HUES64 (cell line): ENCODE results near the gene TAS2R38.

ENCODE experiments used
- H3K27ac ChIP-seq: 2 replicates; pipeline ENCODE4 v1.7.0; 2013; ENCODE audit warnings: low read depth, low read length, inconsistent platforms
- H3K27me3 ChIP-seq: 2 replicates; pipeline ENCODE4 v1.6.1; 2013; ENCODE audit warnings: mild to moderate bottlenecking, low read length; ENCODE audit not compliant: insufficient read depth
- H3K36me3 ChIP-seq: 2 replicates; pipeline ENCODE4 v1.6.1; 2013; ENCODE audit warnings: mild to moderate bottlenecking, low read length; ENCODE audit not compliant: insufficient read depth
- H3K4me1 ChIP-seq: 2 replicates; pipeline ENCODE4 v1.6.1; 2013; ENCODE audit warnings: mild to moderate bottlenecking, low read length, moderate library complexity; ENCODE audit not compliant: insufficient read depth
- H3K4me3 ChIP-seq: 2 replicates; pipeline ENCODE4 v1.5.1; 2013; ENCODE audit warnings: mild to moderate bottlenecking, low read length, moderate library complexity
- H3K9ac ChIP-seq: 2 replicates; pipeline ENCODE4 v1.6.1; 2013; ENCODE audit warnings: mild to moderate bottlenecking, low read depth, low read length
- H3K9me3 ChIP-seq: 2 replicates; pipeline ENCODE4 v1.6.1; 2013; ENCODE audit warnings: low read depth, low read length; ENCODE audit not compliant: insufficient read depth
- WGBS: fragments of 150-250, 120-280 bp; methylation state at CpG from one replicate; pipeline ENCODE4 v1.1.7; 2013; ENCODE audit warnings: missing lambda C conversion rate; 5-methylcytosine and 5-hydroxymethylcytosine counted together

Gene TAS2R38

DNA sequence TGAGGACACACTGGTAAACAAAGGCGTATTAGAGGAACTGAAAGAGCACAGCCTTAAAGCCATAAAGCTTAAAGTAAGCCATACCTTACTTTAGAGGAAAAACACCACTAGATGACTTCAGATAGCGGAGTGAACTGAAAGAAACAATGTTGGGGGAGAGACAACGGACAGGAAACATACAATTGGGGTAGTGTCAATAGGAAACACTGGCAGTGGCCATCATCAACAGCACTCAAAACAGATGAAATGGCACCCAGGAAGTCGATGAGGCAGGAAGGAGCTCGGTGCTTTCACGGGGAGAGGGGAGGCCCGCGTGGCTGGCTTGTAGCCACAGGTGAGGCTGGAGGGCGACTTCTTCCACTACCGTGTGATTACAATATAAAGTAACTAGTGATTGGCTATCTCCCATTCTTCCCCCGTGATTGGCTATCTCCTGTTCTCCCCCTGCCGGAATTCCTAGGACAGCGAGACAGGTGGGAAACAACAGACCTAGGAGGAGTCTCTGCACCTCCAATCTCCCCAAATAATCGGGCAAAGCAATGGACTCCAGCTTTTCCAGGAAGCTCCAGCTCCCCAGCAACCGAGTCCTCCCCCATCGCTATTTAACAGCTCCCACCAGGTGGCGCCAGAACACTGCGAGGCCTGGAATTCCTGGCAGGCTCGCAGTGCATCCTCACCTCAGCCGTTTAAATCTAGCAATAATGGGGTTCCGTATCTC, 2.4 kb upstream of the TAS2R38 start:
- peak overlapping the region; percentile 21; the same call in 1 of the 2 replicates for H3K9ac ChIP-seq
- no peak overlapping the region for H3K27ac ChIP-seq
- 0 out of 2 replicates have a peak, but pooled peaks cover 2% of the 10 kb centered on the region for H3K4me1 ChIP-seq
- H3K27me3 ChIP-seq: no peaks in the 10 kb centered on the region
- WGBS: 23% methylated on average over 21 of the region's 21 CpGs
- no peaks in the 10 kb centered on the region for H3K9me3 ChIP-seq
- no peaks in the 10 kb centered on the region for H3K36me3 ChIP-seq
- H3K4me3 ChIP-seq: peak overlapping the region; percentile 35

DNA sequence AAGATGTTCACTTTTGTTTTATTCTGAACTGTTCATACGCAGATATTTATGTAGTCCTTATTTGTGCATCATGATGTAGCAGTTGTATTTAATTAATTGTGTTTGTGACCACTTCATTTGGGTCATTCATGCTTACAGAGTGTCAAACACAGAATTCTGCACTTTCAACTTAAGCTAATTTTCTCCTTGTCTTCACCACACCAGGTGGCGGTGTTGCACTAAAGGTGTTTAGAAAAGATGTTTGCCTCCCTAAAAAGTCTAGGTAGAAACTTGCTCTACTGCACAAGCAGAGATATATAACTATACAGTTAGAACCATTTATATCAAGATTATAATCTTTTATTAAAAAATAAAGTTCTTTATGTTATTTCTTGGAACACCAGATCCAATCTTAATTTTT, 1.3 kb upstream of the TAS2R38 start:
- no peaks in the 10 kb centered on the region for H3K36me3 ChIP-seq
- no peak overlapping the region for H3K4me3 ChIP-seq
- H3K27ac ChIP-seq: no peak overlapping the region
- no peaks in the 10 kb centered on the region for H3K27me3 ChIP-seq
- 91% methylated on average over 1 of the region's 2 CpGs for WGBS
- H3K9ac ChIP-seq: no peak overlapping the region
- no peaks in the 10 kb centered on the region for H3K9me3 ChIP-seq
- H3K4me1 ChIP-seq: 0 out of 2 replicates have a peak, but pooled peaks cover 2% of the 10 kb centered on the region

DNA sequence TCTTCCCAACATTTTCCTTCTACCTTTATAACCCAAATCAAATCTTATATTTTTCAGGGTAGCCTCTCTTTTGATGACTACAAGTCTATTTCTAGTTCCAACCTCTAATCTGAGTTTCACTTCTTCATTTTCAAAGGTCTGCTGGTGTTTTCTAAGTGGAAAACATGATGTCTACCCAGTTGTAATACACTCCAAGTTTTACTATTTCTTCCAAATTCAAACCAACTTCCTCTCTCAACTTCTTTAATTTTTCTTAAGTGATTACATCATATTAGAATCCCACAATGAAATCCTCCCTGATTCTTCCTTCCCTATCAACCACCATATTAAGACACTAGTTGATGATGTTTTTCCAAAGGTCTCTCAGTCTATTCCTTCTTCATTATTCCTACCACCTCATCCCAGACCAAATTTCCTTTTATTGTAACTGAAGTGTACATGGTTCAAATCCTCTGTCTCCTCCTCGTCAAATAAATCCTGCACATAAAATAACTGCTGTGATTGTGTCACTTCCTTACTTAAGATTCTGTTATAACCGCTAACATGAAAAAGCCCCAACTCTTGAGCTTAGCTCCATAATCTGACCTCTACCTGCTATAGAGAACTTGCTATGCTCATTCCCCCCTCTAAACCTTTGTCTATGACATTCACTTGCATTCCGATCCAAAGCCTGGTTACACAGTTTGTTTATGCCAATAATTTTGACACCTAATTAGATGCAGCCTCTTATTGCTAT, 12.7 kb downstream of the TAS2R38 start:
- Histone ChIP-seq H3K27ac (no peak overlapping the region), H3K9me3 (no peaks in the 10 kb centered on the region), H3K4me3 (no peak overlapping the region), H3K36me3 (no peaks in the 10 kb centered on the region), H3K9ac (no peak overlapping the region), H3K27me3 (no peaks in the 10 kb centered on the region), H3K4me1 (no peaks in the 10 kb centered on the region)
- whole genome bisulfite sequencing: 95% methylated on average over 3 of the region's 3 CpGs

DNA sequence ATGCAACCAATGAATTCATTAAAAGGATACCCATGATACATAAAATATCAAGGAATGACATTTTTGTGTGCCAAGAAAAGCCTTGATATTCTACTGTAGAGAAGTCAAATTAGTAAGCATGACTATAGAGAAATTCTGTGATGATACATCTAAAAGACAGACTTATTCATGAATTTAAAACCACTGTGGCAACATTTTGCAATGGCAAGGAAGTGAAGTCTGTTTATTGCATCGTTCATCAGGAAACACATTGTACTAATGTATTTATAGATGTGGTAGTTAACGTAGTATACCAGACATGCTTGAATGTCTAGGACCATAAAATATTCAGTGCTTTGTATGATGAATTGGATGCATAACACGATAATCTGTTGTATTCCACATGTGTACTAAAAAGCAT, 17.5 kb downstream of the TAS2R38 start:
- no peaks in the 10 kb centered on the region for H3K36me3 ChIP-seq
- no peak overlapping the region for H3K27ac ChIP-seq
- 93% methylated on average over 2 of the region's 3 CpGs for WGBS
- no peaks in the 10 kb centered on the region for H3K9me3 ChIP-seq
- H3K4me1 ChIP-seq: peaks cover 9% of the 10 kb centered on the region; the same call in 1 of the 2 replicates
- no peaks in the 10 kb centered on the region for H3K27me3 ChIP-seq
- H3K9ac ChIP-seq: no peak overlapping the region
- H3K4me3 ChIP-seq: no peak overlapping the region

DNA sequence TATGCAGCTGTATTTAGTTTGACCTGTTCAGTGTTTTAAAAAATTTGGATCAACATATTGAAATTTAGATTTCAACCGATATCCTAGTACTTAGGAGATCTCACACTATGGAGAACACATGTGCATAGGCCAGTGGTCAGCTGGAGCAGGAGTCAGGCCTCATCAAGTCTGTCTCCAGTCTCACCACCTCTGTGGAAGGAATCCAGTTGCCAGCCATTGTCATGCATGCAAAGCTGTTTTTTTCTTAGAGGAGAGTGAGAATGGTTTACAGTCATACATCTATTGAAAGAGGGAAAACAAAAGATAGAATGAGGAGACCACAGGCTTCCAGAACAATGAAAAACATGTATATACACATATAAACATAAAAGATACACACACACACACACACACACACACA, 19.2 kb downstream of the TAS2R38 start:
- Histone ChIP-seq H3K4me1 (peaks cover 9% of the 10 kb centered on the region; the same call in 1 of the 2 replicates), H3K27me3 (no peaks in the 10 kb centered on the region), H3K4me3 (no peak overlapping the region), H3K36me3 (no peaks in the 10 kb centered on the region), H3K9ac (no peak overlapping the region), H3K9me3 (no peaks in the 10 kb centered on the region), H3K27ac (no peak overlapping the region; the same call in 1 of the 2 replicates)
- WGBS: 100% methylated on average over 1 of the region's 1 CpG

DNA sequence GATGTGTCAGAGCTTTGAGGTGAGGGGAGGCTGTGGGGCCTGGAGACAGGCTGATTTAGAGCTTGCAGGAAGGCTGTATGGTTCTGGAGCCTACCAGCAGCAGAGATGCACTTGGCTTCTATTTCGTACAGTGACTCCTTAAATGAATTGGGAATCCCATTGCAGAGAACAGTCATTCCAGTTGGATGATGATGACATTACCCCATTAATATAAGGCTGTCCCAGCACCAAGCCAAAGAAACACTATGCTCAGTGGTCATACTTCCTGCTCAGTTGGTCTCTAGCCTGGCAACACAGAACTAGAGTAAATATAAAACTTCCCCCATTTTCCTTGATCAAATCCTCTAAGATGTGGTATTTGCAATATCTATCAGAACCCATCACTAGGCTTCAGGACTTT, 21.1 kb downstream of the TAS2R38 start:
- Histone ChIP-seq H3K4me3 (no peak overlapping the region), H3K9me3 (no peaks in the 10 kb centered on the region)
- WGBS: 88% methylated on average over 1 of the region's 1 CpG

DNA sequence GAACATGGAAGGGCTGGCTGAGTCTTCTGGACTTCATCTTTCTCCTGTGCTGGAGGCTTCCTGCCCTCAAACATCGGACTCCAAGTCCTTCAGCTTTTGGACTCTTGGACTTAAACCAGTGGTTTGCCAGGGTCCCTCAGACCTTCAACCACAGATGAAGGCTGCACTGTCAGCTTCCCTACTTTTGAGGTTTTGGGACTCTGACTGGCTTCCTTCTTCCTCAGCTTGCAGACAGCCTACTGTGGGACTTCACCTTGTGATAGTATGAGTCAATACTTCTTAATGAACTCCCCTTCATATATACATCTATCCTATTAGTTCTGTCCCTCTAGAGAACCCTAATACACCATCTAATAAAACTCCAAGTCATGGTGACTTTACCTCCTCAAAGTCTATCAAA, 22.8 kb downstream of the TAS2R38 start:
- Histone ChIP-seq H3K36me3 (no peaks in the 10 kb centered on the region), H3K4me3 (no peak overlapping the region), H3K27ac (no peak overlapping the region), H3K27me3 (no peaks in the 10 kb centered on the region), H3K9me3 (no peaks in the 10 kb centered on the region), H3K4me1 (peaks cover 9% of the 10 kb centered on the region; the same call in 1 of the 2 replicates), H3K9ac (no peak overlapping the region)
- WGBS: 88% methylated on average over 1 of the region's 1 CpG

More for the DNA sequence above, 21.1 kb downstream of the TAS2R38 start:
- no peaks in the 10 kb centered on the region for H3K36me3 ChIP-seq
- no peaks in the 10 kb centered on the region for H3K27me3 ChIP-seq
- no peak overlapping the region for H3K27ac ChIP-seq
- H3K9ac ChIP-seq: no peak overlapping the region
- peaks cover 9% of the 10 kb centered on the region; the same call in 1 of the 2 replicates for H3K4me1 ChIP-seq

DNA sequence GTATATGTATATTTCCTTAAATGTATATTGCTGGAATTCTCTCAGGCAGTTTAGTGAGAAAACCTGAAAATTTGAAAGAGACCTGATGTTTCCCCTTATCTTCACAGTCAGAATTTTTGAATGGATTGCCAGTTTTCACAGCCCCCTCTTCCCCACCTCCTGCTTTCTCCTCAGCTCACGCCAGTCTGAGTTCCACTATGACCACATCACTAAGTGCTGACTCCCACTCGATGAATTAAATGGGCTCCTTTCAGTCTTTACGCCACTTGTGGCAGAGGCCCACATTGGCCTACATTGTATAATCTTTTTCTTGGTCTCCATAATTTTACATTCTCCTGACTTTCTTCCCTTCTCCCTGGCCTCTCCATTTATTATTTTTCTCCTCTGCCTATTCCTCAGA, 23.7 kb downstream of the TAS2R38 start:
- Histone ChIP-seq H3K4me3 (no peak overlapping the region), H3K36me3 (no peaks in the 10 kb centered on the region), H3K27ac (no peak overlapping the region), H3K9ac (no peak overlapping the region), H3K27me3 (no peaks in the 10 kb centered on the region), H3K4me1 (peaks cover 9% of the 10 kb centered on the region; the same call in 1 of the 2 replicates), H3K9me3 (no peaks in the 10 kb centered on the region)
- WGBS: 95% methylated on average over 3 of the region's 3 CpGs

DNA sequence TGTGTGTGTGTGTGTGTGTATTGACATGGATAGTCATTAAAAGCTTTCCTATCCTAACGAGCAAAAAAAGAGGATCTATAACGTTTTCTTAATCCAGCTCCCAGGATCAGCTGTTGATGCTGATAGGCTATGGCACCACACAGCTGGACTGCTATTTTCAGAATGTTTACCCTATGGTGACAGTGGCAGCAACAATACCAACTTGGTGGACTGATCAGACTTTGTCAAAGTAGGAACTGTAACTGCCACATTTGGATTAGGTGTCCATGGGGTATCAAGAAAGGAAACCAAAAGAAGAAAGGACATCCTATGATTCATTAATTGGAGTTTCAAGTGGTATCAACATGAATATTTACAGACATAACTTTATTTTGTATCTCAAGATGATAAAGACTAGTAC, 24.1 kb downstream of the TAS2R38 start:
- WGBS: 86% methylated on average over 2 of the region's 2 CpGs
- Histone ChIP-seq H3K36me3 (no peaks in the 10 kb centered on the region), H3K4me3 (no peak overlapping the region), H3K27ac (no peak overlapping the region), H3K9ac (no peak overlapping the region), H3K9me3 (no peaks in the 10 kb centered on the region), H3K27me3 (no peaks in the 10 kb centered on the region), H3K4me1 (peaks cover 4% of the 10 kb centered on the region; the same call in 1 of the 2 replicates)

DNA sequence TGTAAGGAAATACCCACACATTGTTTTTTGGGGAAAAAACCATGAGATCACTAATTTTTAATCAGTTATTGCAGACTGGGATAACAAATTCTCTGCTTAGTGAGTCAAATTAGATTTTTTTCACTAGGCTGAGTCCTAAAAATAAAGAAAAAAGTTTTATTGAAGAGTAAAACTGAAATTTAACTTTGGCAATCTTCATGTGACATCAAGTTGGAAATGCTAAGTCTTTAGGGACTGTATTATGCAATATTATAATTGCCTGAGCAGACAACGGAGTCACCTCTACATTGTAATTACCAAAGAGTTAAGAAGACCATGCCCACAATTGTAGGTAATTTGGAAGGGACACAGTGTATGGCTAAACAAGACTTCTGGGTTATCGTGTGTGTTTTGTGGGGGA, 24.6 kb downstream of the TAS2R38 start:
- H3K27ac ChIP-seq: no peak overlapping the region
- H3K9ac ChIP-seq: no peak overlapping the region
- no peaks in the 10 kb centered on the region for H3K4me1 ChIP-seq
- 87% methylated on average over 2 of the region's 2 CpGs for WGBS
- no peaks in the 10 kb centered on the region for H3K36me3 ChIP-seq
- no peak overlapping the region for H3K4me3 ChIP-seq
- H3K9me3 ChIP-seq: no peaks in the 10 kb centered on the region
- H3K27me3 ChIP-seq: no peaks in the 10 kb centered on the region

DNA sequence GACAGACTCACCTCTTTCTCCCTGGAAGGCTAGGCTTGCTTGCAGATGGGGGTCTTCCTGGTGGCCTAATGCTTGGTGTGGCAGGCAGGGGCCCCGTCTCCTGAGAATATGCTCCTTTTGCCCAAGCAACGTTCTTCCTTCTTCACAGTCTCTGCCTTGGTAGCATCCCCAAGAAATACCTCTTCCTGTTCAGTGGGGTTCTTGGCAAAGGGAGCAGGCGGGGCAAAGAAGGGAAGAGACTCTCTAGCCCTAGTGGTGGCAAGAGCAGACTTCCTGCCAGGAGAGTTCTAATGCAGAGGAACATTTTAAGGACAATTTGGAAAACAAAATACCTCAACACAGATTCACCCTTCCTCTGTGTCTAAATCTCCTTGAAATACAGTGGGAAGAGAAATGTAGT, 26.8 kb downstream of the TAS2R38 start, which contains the start of gene CLEC5A:
Gene CLEC5A (minus strand): TSS at position 179 of the 400 bp plus-strand sequence. CDS start 682 bp downstream, outside the sequence.
- H3K4me3 ChIP-seq: no peak within 1 kb of the TSS
- no peaks in the 10 kb centered on the region for H3K36me3 ChIP-seq
- H3K9ac ChIP-seq: no peak within 1 kb of the TSS
- no peaks in the 10 kb centered on the region for H3K4me1 ChIP-seq
- H3K9me3 ChIP-seq: no peaks in the 10 kb centered on the region
- H3K27ac ChIP-seq: no peak within 1 kb of the TSS
- H3K27me3 ChIP-seq: no peaks in the 10 kb centered on the region
- WGBS: 87% methylated on average over 3 of the region's 3 CpGs
